ENCODE data around the gene PIP5K1C. TPM values are rescaled to one million over a fixed set of nuclear protein-coding genes. Genes with fewer than 3 reads are reported as not detected.
A peak's percentile ranks its signal among the peaks of the same experiment; 100 is the strongest.

The PIP5K1C gene
- 19.1 and 20.0 TPM in 2 replicates for total RNA-seq (2021)
- percentile 38 among the genes with signal in this experiment for Bru-seq, nascent RNA
- BruChase-seq, experiment 1, labeled RNA remaining after a 2-hour chase: percentile 50 among the genes with signal in this experiment
- BruChase-seq, experiment 2, labeled RNA remaining after a 6-hour chase: percentile 57 among the genes with signal in this experiment
- long read RNA-seq, transcript PIP5K1C-203 (17 exons, 2,289 nt): major isoform, 7 of 32 reads
- long read RNA-seq, partial matches to known transcripts: 2 of 32 reads
- long read RNA-seq, other reads (novel, unspliced or antisense): 23 of 32 reads

GRCh38 chr19:3700242-3701032 lies at the start of gene PIP5K1C:
TSS of gene PIP5K1C (minus strand) at chr19:3700468. CDS start at chr19:3700390, 78 bp downstream.
- Histone ChIP-seq H3K27ac (no peak within 1 kb of the TSS), H3K79me2 (ENCODE audit: low read depth) (0 out of 2 replicates have a peak, but pooled peaks cover 8% of the 10 kb centered on the region), H3K4me1 (replicated peaks; ENCODE audit: insufficient read depth) (no peaks in the 10 kb centered on the region; the same call in 1 of the 2 replicates), H3F3A (ENCODE audit: insufficient read depth, low read depth) (peaks cover 14% of the 10 kb centered on the region; the same call in 1 of the 2 replicates), H3K4me3 (peak within 1 kb of the TSS; percentile 68), H3K4me2 (peak within 1 kb of the TSS; percentile 90), H3K9me2 (ENCODE audit: insufficient read depth) (no peaks in the 10 kb centered on the region), H3K9me3 (ENCODE audit: insufficient read depth, low read depth) (no peaks in the 10 kb centered on the region), H3K27me3 (ENCODE audit: insufficient read depth, low read depth) (no peaks in the 10 kb centered on the region), H3K36me3 (ENCODE audit: low read depth) (no peaks in the 10 kb centered on the region), H4K20me1 (ENCODE audit: insufficient read depth) (no peaks in the 10 kb centered on the region), H2AFZ (peak within 1 kb of the TSS; percentile 43; the same call in 1 of the 2 replicates)
- ChIA-PET POLR2A (ENCODE audit: unreplicated experiment) (no interaction called here), CTCF (no interaction called here)
- intact Hi-C loops (cut with micrococcal nuclease; ENCODE audit: unreplicated experiment): loop anchor here (1.0 kb wide), 1 partner anchor 19 kb away; no protein-coding TSS in a partner anchor
- BruUV-seq (replicated peaks): no TSS peak
- TF ChIP-seq CTCF (conservative IDR thresholded peaks at IDR 0.05): peak; percentile 67
- TF ChIP-seq EZH2 (IDR thresholded peaks at IDR 0.05; ENCODE audit: low read depth): no peak
- peak; percentile 46 to 83 for DNase-seq

- no peaks in the 10 kb centered on the region for H3F3A ChIP-seq (ENCODE audit: insufficient read depth, low read depth)
- H2AFZ ChIP-seq: no peak overlapping the region
- H3K4me1 ChIP-seq (replicated peaks; ENCODE audit: insufficient read depth): no peaks in the 10 kb centered on the region
- no peaks in the 10 kb centered on the region; the same call in 1 of the 2 replicates for H4K20me1 ChIP-seq (ENCODE audit: insufficient read depth)
- no peak overlapping the region for H3K4me3 ChIP-seq
- ChIA-PET POLR2A (ENCODE audit: unreplicated experiment) (no interaction called here), CTCF (no interaction called here)
- no TSS peak for BruUV-seq (replicated peaks)
- no peak for DNase-seq
- H3K9me3 ChIP-seq (ENCODE audit: insufficient read depth, low read depth): no peaks in the 10 kb centered on the region
- intact Hi-C loops (cut with micrococcal nuclease; ENCODE audit: unreplicated experiment): no loop called here
- TF ChIP-seq EZH2 (IDR thresholded peaks at IDR 0.05; ENCODE audit: low read depth) (no peak), CTCF (conservative IDR thresholded peaks at IDR 0.05) (no peak)
- H3K4me2 ChIP-seq: no peak overlapping the region
- no peaks in the 10 kb centered on the region for H3K79me2 ChIP-seq (ENCODE audit: low read depth)
- no peaks in the 10 kb centered on the region for H3K36me3 ChIP-seq (ENCODE audit: low read depth)
- H3K9me2 ChIP-seq (ENCODE audit: insufficient read depth): no peaks in the 10 kb centered on the region
- no peaks in the 10 kb centered on the region for H3K27me3 ChIP-seq (ENCODE audit: insufficient read depth, low read depth)
- H3K27ac ChIP-seq: no peak overlapping the region
These were observed 48.7 kb upstream of the PIP5K1C start for GRCh38 chr19:3748965-3749364.

- H3K4me2 ChIP-seq: no peak overlapping the region
- no peaks in the 10 kb centered on the region for H3K4me1 ChIP-seq (replicated peaks; ENCODE audit: insufficient read depth)
- H3K9me3 ChIP-seq (ENCODE audit: insufficient read depth, low read depth): no peaks in the 10 kb centered on the region
- H3K36me3 ChIP-seq (ENCODE audit: low read depth): no peaks in the 10 kb centered on the region
- no peaks in the 10 kb centered on the region; the same call in 1 of the 2 replicates for H4K20me1 ChIP-seq (ENCODE audit: insufficient read depth)
- intact Hi-C loops (cut with micrococcal nuclease; ENCODE audit: unreplicated experiment): no loop called here
- H3K4me3 ChIP-seq: no peak overlapping the region
- BruUV-seq (replicated peaks): no TSS peak
- ChIA-PET CTCF (no interaction called here), POLR2A (ENCODE audit: unreplicated experiment) (no interaction called here)
- H3K79me2 ChIP-seq (ENCODE audit: low read depth): no peaks in the 10 kb centered on the region
- no peak overlapping the region for H3K27ac ChIP-seq
- no peaks in the 10 kb centered on the region for H3K27me3 ChIP-seq (ENCODE audit: insufficient read depth, low read depth)
- no peaks in the 10 kb centered on the region for H3F3A ChIP-seq (ENCODE audit: insufficient read depth, low read depth)
- TF ChIP-seq EZH2 (IDR thresholded peaks at IDR 0.05; ENCODE audit: low read depth) (no peak), CTCF (conservative IDR thresholded peaks at IDR 0.05) (no peak)
- no peaks in the 10 kb centered on the region for H3K9me2 ChIP-seq (ENCODE audit: insufficient read depth)
- no peak overlapping the region for H2AFZ ChIP-seq
- no peak for DNase-seq
These were observed 46.2 kb upstream of the PIP5K1C start for GRCh38 chr19:3746371-3747056.
